Measurements from ENCODE around the gene STOM. TPM values are rescaled to one million over a fixed set of nuclear protein-coding genes. Genes with fewer than 3 reads are reported as not detected.

STOM gene
- total and polyA plus RNA-seq, 2 of the 8 experiments (the other 6 are each of a cell fraction or from before 2014, with no cell fraction given), result 25.2 to 60.4 TPM

DNA sequence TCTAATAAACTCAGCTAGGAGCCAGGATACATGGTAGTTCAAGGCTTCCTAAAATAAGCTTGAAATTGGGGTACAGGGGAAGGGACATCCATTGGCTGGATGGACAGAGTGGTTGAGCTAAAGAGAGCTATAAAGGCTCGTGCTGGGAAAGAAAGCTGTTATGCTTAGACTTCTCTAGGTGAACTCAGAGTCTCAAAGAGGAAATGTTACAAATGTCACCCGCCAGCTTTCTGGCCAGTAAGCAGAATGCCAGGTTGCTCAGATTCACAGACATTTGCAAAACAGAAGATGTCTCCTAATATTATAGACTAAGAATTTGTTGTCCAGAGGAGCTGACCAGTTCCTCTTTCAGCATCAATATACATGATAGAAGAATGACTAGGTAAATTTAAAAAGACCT is 30.6 kb downstream of the STOM start:
- Histone ChIP-seq H2BK20ac (ENCODE audit: low read length) (no peak overlapping the region), H3K27me3 (replicated peaks in 1 of 4; ENCODE audit: control insufficient read depth in 3 of 4, extremely low read depth in 1 of 4, insufficient read depth in 3 of 4, low read length in 3 of 4) (no peaks in the 10 kb centered on the region), H3K9me3 (ENCODE audit: insufficient read depth in 2 of 2, low read depth in 1 of 2, low read length in 1 of 2) (no peaks in the 10 kb centered on the region), H2BK12ac (ENCODE audit: low read depth, low read length) (no peak overlapping the region), H3K23me2 (ENCODE audit: low read depth, low read length) (no peaks in the 10 kb centered on the region), H3K79me2 (ENCODE audit: control insufficient read depth in 1 of 2, insufficient read depth in 2 of 2, low read length in 2 of 2) (no peaks in the 10 kb centered on the region), H3K4ac (replicated peaks; ENCODE audit: insufficient read length, low read depth, low read length) (no peak overlapping the region), H3K27ac (ENCODE audit: low read depth, low read length) (no peak overlapping the region), H4K5ac (ENCODE audit: insufficient read length, low read depth, low read length) (no peak overlapping the region), H2BK5ac (ENCODE audit: low read depth, low read length) (no peak overlapping the region), H3K4me2 (ENCODE audit: insufficient read depth in 1 of 2, low read depth in 2 of 2, low read length in 2 of 2) (no peak overlapping the region), H2AK5ac (ENCODE audit: low read depth, low read length) (no peak overlapping the region), H3K4me3 (ENCODE audit: extremely low read depth in 1 of 4, insufficient read depth in 2 of 4, low read depth in 3 of 4, low read length in 4 of 4) (no peak overlapping the region), H4K8ac (ENCODE audit: extremely low read depth, insufficient read depth, low read length) (no peak overlapping the region), H2BK15ac (ENCODE audit: low read length) (no peak overlapping the region), H3K79me1 (ENCODE audit: low read depth, low read length) (no peaks in the 10 kb centered on the region), H3K9ac (replicated peaks in 1 of 4; ENCODE audit: extremely low read depth in 1 of 4, low read depth in 3 of 4, low read length in 3 of 4) (no peak overlapping the region), H2AFZ (ENCODE audit: low read length) (no peak overlapping the region), H3K14ac (ENCODE audit: insufficient read length) (no peak overlapping the region), H2BK120ac (replicated peaks; ENCODE audit: low read depth, low read length) (no peak overlapping the region), H4K91ac (replicated peaks; ENCODE audit: insufficient read length, low read length) (no peak overlapping the region), H3K56ac (replicated peaks; ENCODE audit: insufficient read length, low read depth, low read length) (no peak overlapping the region), H3K4me1 (replicated peaks in 1 of 4; ENCODE audit: control insufficient read depth in 3 of 4, insufficient read depth in 4 of 4, low read length in 3 of 4) (no peaks in the 10 kb centered on the region), H3K18ac (ENCODE audit: extremely low read depth, low read length) (no peak overlapping the region), H4K20me1 (replicated peaks in 1 of 2; ENCODE audit: control insufficient read depth in 1 of 2, insufficient read depth in 2 of 2, low read length in 2 of 2) (no peaks in the 10 kb centered on the region), H3K23ac (ENCODE audit: insufficient read length) (no peak overlapping the region), H3K36me3 (ENCODE audit: control insufficient read depth in 2 of 4, insufficient read depth in 4 of 4, low read length in 3 of 4) (peaks cover 0 to 22% (median under 1%) of the 10 kb centered on the region in 4 experiments; a peak in 4 of 8 replicates)
- DNase-seq (ENCODE audit: low read depth in 1 of 2, low spot score in 2 of 2), result no peak
- TF ChIP-seq GABPA (IDR thresholded peaks at IDR 0.05; ENCODE audit: borderline replicate concordance, insufficient read depth, low read length), result no peak
- TF ChIP-seq ZNF274 (IDR thresholded peaks at IDR 0.05; ENCODE audit: borderline replicate concordance, extremely low read depth, low read length), result no peak
- TF ChIP-seq TEAD4 (IDR thresholded peaks at IDR 0.05; ENCODE audit: low read depth, low read length), result no peak
- TF ChIP-seq USF2 (IDR thresholded peaks at IDR 0.05; ENCODE audit: low read length), result no peak
- no peak for TF ChIP-seq KDM5A (IDR thresholded peaks at IDR 0.05; ENCODE audit: low read length)
- 95% methylated on average over 2 of the region's 2 CpGs; no CpG with 5 or more reads in 1 of the 2 experiments for WGBS, 2 experiments (ENCODE audit: extremely low coverage in 1 of 2, insufficient coverage in 1 of 2, insufficient read length in 1 of 2, insufficient replicate concordance in 2 of 2, low coverage in 1 of 2, low lambda C conversion rate in 2 of 2, missing lambda C conversion rate in 1 of 2)
- FAIRE-seq, result no peak
- ChIA-PET POLR2A (ENCODE audit: partially characterized antibody) (interaction anchor here (1.0 kb wide), 1 partner anchor 30 kb away, joined by 3 read pairs; no protein-coding TSS in a partner anchor), CTCF (ENCODE audit: partially characterized antibody) (interaction anchor here (0.6 to 9.4 kb wide), 6 partner anchors 12 to 127 kb away, joined by 3 to 59 read pairs (median 6); no protein-coding TSS in a partner anchor)
